ENCODE data around the gene DHDH. TPM values are rescaled to one million over a fixed set of nuclear protein-coding genes. Genes with fewer than 3 reads are reported as not detected.

The DHDH gene
- total RNA-seq, 1 donor = 0.36 TPM

GRCh38 chr19:48910803-48911202, 22.7 kb upstream of the DHDH start:
- no peak overlapping the region for H2AFZ ChIP-seq (ENCODE audit: low read length)
- H3K4me2 ChIP-seq (ENCODE audit: insufficient read depth, low read length) = no peak overlapping the region
- H3K27ac ChIP-seq (ENCODE audit: low read depth, low read length) = no peak overlapping the region
- no peaks in the 10 kb centered on the region for H4K20me1 ChIP-seq (ENCODE audit: insufficient read depth, low read length)
- no peaks in the 10 kb centered on the region for H3K9me3 ChIP-seq (ENCODE audit: low read depth, low read length)
- no peak for DNase-seq (ENCODE audit: insufficient read length, low spot score, missing footprints)
- H3K4me1 ChIP-seq (ENCODE audit: insufficient read depth, low read length) = no peaks in the 10 kb centered on the region
- no peaks in the 10 kb centered on the region for H3K79me2 ChIP-seq (ENCODE audit: insufficient read depth, low read length)
- H3K4me3 ChIP-seq (ENCODE audit: insufficient read depth, low read length) = no peak overlapping the region
- TF ChIP-seq CTCF (IDR thresholded peaks at IDR 0.05; ENCODE audit: extremely low read depth, low read depth, low read length) = no peak
- peaks cover 63% of the 10 kb centered on the region for H3K36me3 ChIP-seq (ENCODE audit: insufficient read depth, low read length)
- no peaks in the 10 kb centered on the region for H3K27me3 ChIP-seq (ENCODE audit: insufficient read depth, low read length)

- TF ChIP-seq CTCF (IDR thresholded peaks at IDR 0.05; ENCODE audit: extremely low read depth, low read depth, low read length) = no peak
- H3K27me3 ChIP-seq (ENCODE audit: insufficient read depth, low read length) = no peaks in the 10 kb centered on the region
- peaks cover 69% of the 10 kb centered on the region for H3K36me3 ChIP-seq (ENCODE audit: insufficient read depth, low read length)
- no peaks in the 10 kb centered on the region for H3K79me2 ChIP-seq (ENCODE audit: insufficient read depth, low read length)
- no peaks in the 10 kb centered on the region for H4K20me1 ChIP-seq (ENCODE audit: insufficient read depth, low read length)
- no peak overlapping the region for H3K27ac ChIP-seq (ENCODE audit: low read depth, low read length)
- H3K4me1 ChIP-seq (ENCODE audit: insufficient read depth, low read length) = no peaks in the 10 kb centered on the region
- no peak overlapping the region for H3K4me3 ChIP-seq (ENCODE audit: insufficient read depth, low read length)
- DNase-seq (ENCODE audit: insufficient read length, low spot score, missing footprints) = peak; percentile 78
- no peaks in the 10 kb centered on the region for H3K9me3 ChIP-seq (ENCODE audit: low read depth, low read length)
- H3K4me2 ChIP-seq (ENCODE audit: insufficient read depth, low read length) = no peak overlapping the region
- no peak overlapping the region for H2AFZ ChIP-seq (ENCODE audit: low read length)
Measured at GRCh38 chr19:48913114-48913889, 20.2 kb upstream of the DHDH start.

- Histone ChIP-seq H3K4me1 (ENCODE audit: insufficient read depth, low read length) (no peaks in the 10 kb centered on the region), H4K20me1 (ENCODE audit: insufficient read depth, low read length) (no peaks in the 10 kb centered on the region), H3K79me2 (ENCODE audit: insufficient read depth, low read length) (no peaks in the 10 kb centered on the region), H3K27ac (ENCODE audit: low read depth, low read length) (no peak overlapping the region), H3K36me3 (ENCODE audit: insufficient read depth, low read length) (peaks cover 76% of the 10 kb centered on the region), H2AFZ (ENCODE audit: low read length) (no peak overlapping the region), H3K4me3 (ENCODE audit: insufficient read depth, low read length) (no peak overlapping the region), H3K27me3 (ENCODE audit: insufficient read depth, low read length) (no peaks in the 10 kb centered on the region), H3K9me3 (ENCODE audit: low read depth, low read length) (no peaks in the 10 kb centered on the region), H3K4me2 (ENCODE audit: insufficient read depth, low read length) (no peak overlapping the region)
- peak; percentile 38 for DNase-seq (ENCODE audit: insufficient read length, low spot score, missing footprints)
- no peak for TF ChIP-seq CTCF (IDR thresholded peaks at IDR 0.05; ENCODE audit: extremely low read depth, low read depth, low read length)
Measured at GRCh38 chr19:48914181-48914580, 19.3 kb upstream of the DHDH start.

GRCh38 chr19:48915757-48916156, 17.7 kb upstream of the DHDH start:
- no peaks in the 10 kb centered on the region for H3K27me3 ChIP-seq (ENCODE audit: insufficient read depth, low read length)
- no peak for DNase-seq (ENCODE audit: insufficient read length, low spot score, missing footprints)
- H4K20me1 ChIP-seq (ENCODE audit: insufficient read depth, low read length) = no peaks in the 10 kb centered on the region
- H2AFZ ChIP-seq (ENCODE audit: low read length) = no peak overlapping the region
- H3K4me3 ChIP-seq (ENCODE audit: insufficient read depth, low read length) = no peak overlapping the region
- no peak for TF ChIP-seq CTCF (IDR thresholded peaks at IDR 0.05; ENCODE audit: extremely low read depth, low read depth, low read length)
- H3K27ac ChIP-seq (ENCODE audit: low read depth, low read length) = no peak overlapping the region
- no peaks in the 10 kb centered on the region for H3K4me1 ChIP-seq (ENCODE audit: insufficient read depth, low read length)
- no peaks in the 10 kb centered on the region for H3K9me3 ChIP-seq (ENCODE audit: low read depth, low read length)
- H3K4me2 ChIP-seq (ENCODE audit: insufficient read depth, low read length) = no peak overlapping the region
- no peaks in the 10 kb centered on the region for H3K79me2 ChIP-seq (ENCODE audit: insufficient read depth, low read length)
- peaks cover 67% of the 10 kb centered on the region for H3K36me3 ChIP-seq (ENCODE audit: insufficient read depth, low read length)
